Colonic mucosa (tissue), 4 donors: ENCODE data around the gene VAMP3. TPM values are rescaled to one million over a fixed set of nuclear protein-coding genes. Genes with fewer than 3 reads are reported as not detected.

Experiments used
- DNase-seq: peaks from one replicate; pipeline ENCODE4 v3.0.0-alpha.2; 2020
- H3K27ac ChIP-seq: fragments of 200-600 bp; one replicate; pipeline ENCODE4 v1.8.0; 2021
- H3K27me3 ChIP-seq: fragments of 200-600 bp; one replicate; pipeline ENCODE4 v1.8.0; 2021
- H3K36me3 ChIP-seq: fragments of 200-600 bp; one replicate; pipeline ENCODE4 v1.8.0; 2021
- H3K4me1 ChIP-seq: fragments of 200-600 bp; one replicate; pipeline ENCODE4 v1.8.0; 2021; ENCODE audit warnings: mild to moderate bottlenecking
- H3K4me3 ChIP-seq: fragments of 200-600 bp; one replicate; pipeline ENCODE4 v1.8.0; 2021
- H3K9ac ChIP-seq, 2 donors: one replicate each; pipeline ENCODE4 v1.7.0; 2013; ENCODE audit warnings: control low read depth in 2 of 2, low read depth in 2 of 2, low read length in 2 of 2
- H3K9me3 ChIP-seq: fragments of 200-600 bp; one replicate; pipeline ENCODE4 v1.8.0; 2021
- CTCF ChIP-seq: fragments of 200-600 bp; IDR thresholded peaks from one replicate; pipeline ENCODE4 v1.8.0; 2022; ENCODE audit warnings: antibody characterized with exemption, mild to moderate bottlenecking
- intact Hi-C: fragments of 100-400 bp; cut with DNase I; formaldehyde crosslinking; loops from one replicate; pipeline ENCODE4 v1.14.1; 2022
- total RNA-seq, 2 donors: library from RNA; stranded (reverse); fragmentation: NEBNext Ultra II Directional in 1 of 2; extraction: Animal tissue kit (Norgen Biotek cat#: 25700) in 1 of 2; gene quantifications; one replicate each; pipeline ENCODE4 v1.2.1, GENCODE V29; 2021
- donor health status: healthy.
- donor health status: DM: no; HTN: no; CAD: no.
- donor health status: DM: no; HTN: no; CAD: no.

VAMP3 gene
- total RNA-seq, 2 donors from 2014 or later, result 73.0 to 108 TPM

DNA sequence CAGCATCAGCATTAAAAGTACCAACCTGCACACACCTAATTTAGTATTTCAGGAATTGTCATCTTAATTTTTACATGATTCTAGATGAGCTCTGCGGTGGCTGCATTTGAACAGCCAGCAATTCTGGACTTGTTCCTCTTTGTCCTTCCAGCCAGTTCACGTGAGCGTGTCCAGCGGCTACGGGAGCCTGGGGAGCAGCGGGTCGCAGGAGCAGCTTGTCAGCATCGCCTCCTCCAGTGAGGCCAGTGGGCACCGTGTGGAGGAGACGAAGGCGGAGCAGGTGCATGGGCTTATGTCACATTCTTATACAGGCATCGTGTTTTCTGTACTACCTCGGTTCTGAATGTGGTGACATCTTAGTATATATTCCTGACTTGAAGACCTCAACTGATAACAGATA lies 38.6 kb downstream of the VAMP3 start:
- Histone ChIP-seq H3K27me3 (no peaks in the 10 kb centered on the region), H3K4me1 (no peaks in the 10 kb centered on the region), H3K27ac (no peak overlapping the region), H3K9ac (no peak overlapping the region), H3K36me3 (no peaks in the 10 kb centered on the region), H3K9me3 (no peaks in the 10 kb centered on the region), H3K4me3 (no peak overlapping the region)
- no peak for DNase-seq
- TF ChIP-seq CTCF, result no peak
- intact Hi-C loops, result loop anchor here (5.0 kb wide), 1 partner anchor 93 kb away; no protein-coding TSS in a partner anchor

GRCh38 chr1:7810395-7810794 lies 39.3 kb downstream of the VAMP3 start:
- Histone ChIP-seq H3K27me3 (no peaks in the 10 kb centered on the region), H3K36me3 (no peaks in the 10 kb centered on the region), H3K9me3 (no peaks in the 10 kb centered on the region), H3K9ac (no peak overlapping the region), H3K4me3 (no peak overlapping the region), H3K4me1 (no peaks in the 10 kb centered on the region), H3K27ac (no peak overlapping the region)
- DNase-seq, result no peak
- TF ChIP-seq CTCF, result no peak
- intact Hi-C loops, result no loop called here

- no peak overlapping the region for H3K9ac ChIP-seq
- H3K27ac ChIP-seq, result no peak overlapping the region
- no peaks in the 10 kb centered on the region for H3K4me1 ChIP-seq
- DNase-seq, result no peak
- H3K36me3 ChIP-seq, result no peaks in the 10 kb centered on the region
- H3K9me3 ChIP-seq, result no peaks in the 10 kb centered on the region
- TF ChIP-seq CTCF, result no peak
- H3K27me3 ChIP-seq, result no peaks in the 10 kb centered on the region
- no peak overlapping the region for H3K4me3 ChIP-seq
- intact Hi-C loops, result no loop called here
Observed at GRCh38 chr1:7811476-7811875, 40.4 kb downstream of the VAMP3 start.

GRCh38 chr1:7813677-7814373 lies 42.7 kb downstream of the VAMP3 start:
- H3K27ac ChIP-seq, result no peak overlapping the region
- H3K4me1 ChIP-seq, result no peaks in the 10 kb centered on the region
- TF ChIP-seq CTCF, result no peak
- no peaks in the 10 kb centered on the region for H3K27me3 ChIP-seq
- no peak overlapping the region for H3K9ac ChIP-seq
- H3K9me3 ChIP-seq, result no peaks in the 10 kb centered on the region
- intact Hi-C loops, result no loop called here
- H3K36me3 ChIP-seq, result no peaks in the 10 kb centered on the region
- no peak for DNase-seq
- H3K4me3 ChIP-seq, result no peak overlapping the region

DNA sequence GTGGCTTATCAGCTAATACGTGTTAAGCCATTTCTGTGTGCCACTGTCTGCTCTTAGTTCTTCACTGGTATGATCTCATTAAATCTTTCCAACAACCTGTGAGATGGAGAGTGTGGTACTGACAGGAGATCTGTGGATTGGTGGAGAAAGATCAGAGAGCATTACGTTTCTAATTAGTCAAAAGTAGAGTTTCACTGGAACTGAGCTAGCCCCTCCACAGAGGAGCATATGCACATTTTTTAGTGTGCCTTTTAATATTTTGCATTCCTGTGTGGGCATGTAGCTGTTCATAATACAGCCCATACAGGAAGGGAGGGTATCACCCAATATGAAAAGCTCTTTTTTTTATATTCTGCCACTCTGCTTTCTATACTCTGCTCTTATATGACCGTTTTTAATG lies 50.2 kb downstream of the VAMP3 start:
- Histone ChIP-seq H3K36me3 (peaks cover 4% of the 10 kb centered on the region), H3K4me3 (no peak overlapping the region), H3K9me3 (no peaks in the 10 kb centered on the region), H3K27ac (no peak overlapping the region), H3K9ac (no peak overlapping the region), H3K4me1 (no peaks in the 10 kb centered on the region), H3K27me3 (no peaks in the 10 kb centered on the region)
- intact Hi-C loops, result no loop called here
- TF ChIP-seq CTCF, result no peak
- DNase-seq, result no peak
